ENCODE results near the gene PLEKHF1. TPM values are rescaled to one million over a fixed set of nuclear protein-coding genes. Genes with fewer than 3 reads are reported as not detected.

The PLEKHF1 gene
- total and polyA plus RNA-seq, 2 experiments from 2014 or later: 10.1 to 25.1 TPM

DNA sequence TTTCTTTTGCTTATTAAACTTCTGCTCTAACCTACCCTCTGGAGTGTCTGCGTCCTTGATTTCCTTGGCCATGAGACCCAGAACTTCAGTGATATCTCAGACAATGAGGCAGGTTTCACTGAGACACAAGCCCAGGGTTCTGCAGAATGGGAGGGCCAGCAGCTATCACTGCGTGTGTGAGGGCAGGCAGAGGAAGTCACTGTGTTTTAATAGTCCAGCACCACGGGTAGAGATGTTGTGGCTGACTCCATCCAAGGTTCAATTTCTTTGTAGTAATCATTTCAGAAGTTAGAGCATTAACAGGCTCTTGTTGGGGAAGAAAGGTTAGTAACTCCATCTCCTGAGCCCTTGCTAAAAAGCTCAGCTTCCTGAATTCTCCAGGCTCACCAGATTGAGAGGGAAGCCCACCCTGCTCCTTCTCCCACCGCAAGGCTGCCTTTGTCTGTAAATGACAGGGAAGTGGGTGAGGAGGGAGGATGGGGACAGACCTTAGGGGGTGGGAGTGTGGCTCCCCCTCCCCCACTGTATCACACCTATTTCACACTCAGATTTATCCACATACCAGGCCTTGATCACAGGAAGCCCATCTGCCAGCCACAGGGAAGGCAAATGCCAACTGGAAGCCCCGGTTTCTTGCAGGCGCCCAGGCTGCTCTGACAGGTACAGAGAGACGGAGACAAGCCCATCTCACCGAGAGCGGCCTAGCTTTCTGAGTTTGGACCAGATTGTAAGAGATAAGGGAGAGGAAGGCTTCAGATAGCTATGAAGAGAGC lies 47.7 kb downstream of the PLEKHF1 start:
- H3K27me3 Mint-ChIP-seq (ENCODE audit: insufficient read depth, low read depth, poor library complexity): peaks cover 7% of the 10 kb centered on the region
- no peaks in the 10 kb centered on the region; the same call in 2 of the 3 replicates for H3K9me3 Mint-ChIP-seq
- DNase-seq (ENCODE audit: low spot score) (no peak), ATAC-seq (no peak)
- 0 out of 2 replicates have a peak, but pooled peaks cover 8% of the 10 kb centered on the region for H3F3A ChIP-seq (replicated peaks; ENCODE audit: low read depth)
- H3K4me1 ChIP-seq (ENCODE audit: insufficient read depth): peaks cover 25% of the 10 kb centered on the region
- no peak for TF ChIP-seq CREB1 (CRISPR knock-in tag; IDR thresholded peaks at IDR 0.05; ENCODE audit: low read depth)
- TF ChIP-seq EZH2 (IDR thresholded peaks at IDR 0.05; ENCODE audit: low read depth, unreplicated experiment): no peak
- no peak for TF ChIP-seq ZNF331 (CRISPR knock-in tag; IDR thresholded peaks at IDR 0.05; ENCODE audit: low read depth)
- TF ChIP-seq EZH2phosphoT487 (IDR thresholded peaks at IDR 0.05; ENCODE audit: unreplicated experiment): no peak
- H3K4me2 ChIP-seq: no peak overlapping the region
- no peaks in the 10 kb centered on the region for H4K20me1 ChIP-seq (replicated peaks; ENCODE audit: insufficient read depth)
- no peak overlapping the region for H2AFZ ChIP-seq
- H3K79me2 ChIP-seq (replicated peaks; ENCODE audit: insufficient read depth): peaks cover 11% of the 10 kb centered on the region; the same call in 1 of the 2 replicates
- H3K27ac ChIP-seq (ENCODE audit: low read depth): no peak overlapping the region
- H3K4me3 ChIP-seq: no peak overlapping the region
- H3K27ac Mint-ChIP-seq: no peak overlapping the region
- no peaks in the 10 kb centered on the region for H3K36me3 ChIP-seq (ENCODE audit: insufficient read depth)
- H3K4me3 Mint-ChIP-seq: peak overlapping the region; percentile 31; the same call in 1 of the 3 replicates
- H3K27me3 ChIP-seq (ENCODE audit: insufficient read depth): no peaks in the 10 kb centered on the region
- H3K36me3 Mint-ChIP-seq (ENCODE audit: low read depth): no peaks in the 10 kb centered on the region
- H3K4me1 Mint-ChIP-seq: peaks cover 27% of the 10 kb centered on the region
- H3K9me2 ChIP-seq (ENCODE audit: insufficient read depth): no peaks in the 10 kb centered on the region

DNA sequence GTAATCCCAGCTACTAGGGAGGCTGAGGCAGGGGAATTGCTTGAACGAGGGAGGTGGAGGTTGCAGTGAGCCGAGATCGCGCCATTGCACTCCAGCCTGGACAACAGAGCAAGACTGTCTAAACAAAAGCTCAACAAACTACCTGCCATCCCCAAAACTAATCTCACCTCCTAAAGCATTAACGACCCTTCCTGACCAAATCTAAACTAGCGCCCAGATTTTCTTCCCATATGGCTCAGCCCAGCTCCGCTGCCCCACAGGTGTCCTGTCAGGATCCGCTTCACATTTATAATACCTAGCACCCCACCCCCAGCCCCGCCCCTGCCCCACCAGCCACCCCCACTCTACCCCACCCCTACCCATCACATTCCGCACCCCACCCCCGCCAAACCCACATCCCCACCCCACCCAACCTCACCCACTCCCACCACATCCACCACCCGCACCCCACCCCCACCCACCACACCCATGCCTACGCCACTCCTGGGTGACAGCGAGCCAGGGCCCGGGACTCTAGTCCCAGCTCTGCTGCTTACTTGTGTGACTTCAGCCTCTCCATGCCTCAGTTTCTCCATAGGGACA lies 49.2 kb downstream of the PLEKHF1 start:
- Histone ChIP-seq H3K27me3 (ENCODE audit: insufficient read depth) (no peaks in the 10 kb centered on the region), H2AFZ (0 out of 2 replicates have a peak overlapping the region, but pooled peaks have one; percentile 83), H4K20me1 (replicated peaks; ENCODE audit: insufficient read depth) (no peaks in the 10 kb centered on the region), H3K4me1 (ENCODE audit: insufficient read depth) (peaks cover 25% of the 10 kb centered on the region), H3K9me2 (ENCODE audit: insufficient read depth) (no peaks in the 10 kb centered on the region), H3K4me3 (peak overlapping the region; percentile 76), H3K79me2 (replicated peaks; ENCODE audit: insufficient read depth) (peaks cover 11% of the 10 kb centered on the region; the same call in 1 of the 2 replicates), H3F3A (replicated peaks; ENCODE audit: low read depth) (0 out of 2 replicates have a peak, but pooled peaks cover 8% of the 10 kb centered on the region), H3K27ac (ENCODE audit: low read depth) (no peak overlapping the region), H3K4me2 (peak overlapping the region; percentile 92), H3K36me3 (ENCODE audit: insufficient read depth) (no peaks in the 10 kb centered on the region)
- Mint-ChIP-seq H3K4me1 (peaks cover 27% of the 10 kb centered on the region), H3K9me3 (no peaks in the 10 kb centered on the region; the same call in 2 of the 3 replicates), H3K27ac (no peak overlapping the region), H3K27me3 (ENCODE audit: insufficient read depth, low read depth, poor library complexity) (peaks cover 7% of the 10 kb centered on the region), H3K36me3 (ENCODE audit: low read depth) (no peaks in the 10 kb centered on the region), H3K4me3 (peak overlapping the region; percentile 69)
- DNase-seq (ENCODE audit: low spot score): no peak
- TF ChIP-seq JUNB (IDR thresholded peaks at IDR 0.05; ENCODE audit: unreplicated experiment) (no peak), POLR2AphosphoS5 (IDR thresholded peaks at IDR 0.05; ENCODE audit: low read depth) (no peak), ZNF114 (CRISPR knock-in tag; IDR thresholded peaks at IDR 0.05) (no peak)
- no peak for ATAC-seq

DNA sequence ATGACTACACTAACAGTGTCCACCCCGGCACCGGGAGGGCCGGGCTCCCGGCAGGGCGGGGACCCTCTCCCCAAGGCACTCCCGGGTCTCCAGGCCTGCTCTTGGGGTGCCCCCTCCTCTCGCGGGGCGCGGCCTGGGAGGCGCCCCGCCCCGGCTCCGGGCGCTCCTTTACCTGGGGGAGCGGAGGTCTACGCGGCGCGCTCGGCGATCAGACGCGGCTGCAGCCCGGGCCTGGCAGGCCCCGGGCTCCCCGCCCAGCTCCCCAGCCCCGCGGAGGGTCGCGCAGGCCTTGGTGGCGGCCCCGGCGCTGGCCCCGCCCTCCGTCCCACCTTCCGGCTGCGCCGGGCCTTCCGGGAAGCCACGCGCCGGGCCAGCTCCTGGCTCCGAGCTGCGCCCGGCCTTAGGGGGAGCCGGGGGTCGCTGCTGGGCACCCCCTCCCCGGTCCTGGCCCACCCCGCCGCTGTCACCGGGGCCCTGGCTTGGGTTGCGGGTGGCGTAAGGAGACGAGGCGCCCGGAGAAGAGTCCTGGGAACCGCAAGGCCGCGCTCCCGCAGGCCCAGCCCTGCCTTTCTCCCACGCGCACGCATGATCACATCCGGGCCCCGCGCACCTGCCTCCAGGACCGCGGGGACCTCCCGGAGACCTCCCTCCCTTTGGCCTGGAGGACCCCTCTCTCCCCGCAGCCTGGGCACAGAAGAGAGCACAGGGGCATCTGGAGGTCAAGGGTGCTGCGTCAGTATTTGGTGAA lies 49.9 kb downstream of the PLEKHF1 start, which contains the start of gene C19orf12:
Gene C19orf12, minus strand, starts transcription at position 309 of the 748 bp plus-strand sequence. CDS start 6,848 bp downstream, outside the sequence.
- Histone ChIP-seq H2AFZ (peak within 1 kb of the TSS; percentile 86), H3K36me3 (ENCODE audit: insufficient read depth) (no peaks in the 10 kb centered on the region), H3K79me2 (replicated peaks; ENCODE audit: insufficient read depth) (peaks cover 11% of the 10 kb centered on the region; the same call in 1 of the 2 replicates), H4K20me1 (replicated peaks; ENCODE audit: insufficient read depth) (no peaks in the 10 kb centered on the region), H3K27ac (ENCODE audit: low read depth) (0 out of 2 replicates have a peak within 1 kb of the TSS, but pooled peaks have one; percentile 26), H3K4me1 (ENCODE audit: insufficient read depth) (peaks cover 25% of the 10 kb centered on the region), H3K4me2 (peak within 1 kb of the TSS; percentile 92), H3K4me3 (peak within 1 kb of the TSS; percentile 76), H3K27me3 (ENCODE audit: insufficient read depth) (no peaks in the 10 kb centered on the region), H3K9me2 (ENCODE audit: insufficient read depth) (no peaks in the 10 kb centered on the region), H3F3A (replicated peaks; ENCODE audit: low read depth) (peaks cover 8% of the 10 kb centered on the region; the same call in 1 of the 2 replicates)
- Mint-ChIP-seq H3K27ac (peak within 1 kb of the TSS; percentile 58; the same call in 1 of the 2 replicates), H3K4me1 (peaks cover 27% of the 10 kb centered on the region), H3K9me3 (no peaks in the 10 kb centered on the region; the same call in 2 of the 3 replicates), H3K4me3 (peak within 1 kb of the TSS; percentile 81), H3K36me3 (ENCODE audit: low read depth) (no peaks in the 10 kb centered on the region), H3K27me3 (ENCODE audit: insufficient read depth, low read depth, poor library complexity) (peaks cover 7% of the 10 kb centered on the region)
- peak; percentile 74 for DNase-seq (ENCODE audit: low spot score)
- peak; percentile 86 for ATAC-seq
- TF ChIP-seq, protein P1, sequence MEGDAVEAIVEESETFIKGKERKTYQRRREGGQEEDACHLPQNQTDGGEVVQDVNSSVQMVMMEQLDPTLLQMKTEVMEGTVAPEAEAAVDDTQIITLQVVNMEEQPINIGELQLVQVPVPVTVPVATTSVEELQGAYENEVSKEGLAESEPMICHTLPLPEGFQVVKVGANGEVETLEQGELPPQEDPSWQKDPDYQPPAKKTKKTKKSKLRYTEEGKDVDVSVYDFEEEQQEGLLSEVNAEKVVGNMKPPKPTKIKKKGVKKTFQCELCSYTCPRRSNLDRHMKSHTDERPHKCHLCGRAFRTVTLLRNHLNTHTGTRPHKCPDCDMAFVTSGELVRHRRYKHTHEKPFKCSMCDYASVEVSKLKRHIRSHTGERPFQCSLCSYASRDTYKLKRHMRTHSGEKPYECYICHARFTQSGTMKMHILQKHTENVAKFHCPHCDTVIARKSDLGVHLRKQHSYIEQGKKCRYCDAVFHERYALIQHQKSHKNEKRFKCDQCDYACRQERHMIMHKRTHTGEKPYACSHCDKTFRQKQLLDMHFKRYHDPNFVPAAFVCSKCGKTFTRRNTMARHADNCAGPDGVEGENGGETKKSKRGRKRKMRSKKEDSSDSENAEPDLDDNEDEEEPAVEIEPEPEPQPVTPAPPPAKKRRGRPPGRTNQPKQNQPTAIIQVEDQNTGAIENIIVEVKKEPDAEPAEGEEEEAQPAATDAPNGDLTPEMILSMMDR (conservative IDR thresholded peaks at IDR 0.05; ENCODE audit: low read depth in 2 of 2): no peak
- TF ChIP-seq POLR2AphosphoS5 (IDR thresholded peaks at IDR 0.05; ENCODE audit: low read depth): peak; percentile 77

Data from GM23338 (cell line).